Smooth muscle cell (in vitro differentiated cells): ENCODE measurements around the gene ZNF784. TPM values are rescaled to one million over a fixed set of nuclear protein-coding genes. Genes with fewer than 3 reads are reported as not detected.

Experiments used
- DNase-seq: peaks from one replicate; lab custom pipeline; 2025; ENCODE audit not compliant: unreplicated experiment; lab: John Stamatoyannopoulos, UW
- H2AFZ ChIP-seq: fragments of 200-600 bp; sonication (generic); 2 replicates; pipeline ENCODE4 v1.6.0; 2016; ENCODE audit warnings: antibody characterized with exemption, low read depth, mild to moderate bottlenecking
- H3F3A ChIP-seq: fragments of 200-600 bp; sonication (generic); 2 replicates; pipeline ENCODE4 v1.6.0; 2017; ENCODE audit warnings: antibody characterized with exemption, low read depth
- H3K27ac ChIP-seq: fragments of 200-600 bp; sonication (generic); 2 replicates; pipeline ENCODE4 v1.5.1; 2016; ENCODE audit warnings: low read depth, mild to moderate bottlenecking
- H3K27me3 ChIP-seq: fragments of 200-600 bp; sonication (generic); 2 replicates; pipeline ENCODE4 v1.6.1; 2016; ENCODE audit warnings: low read depth, mild to moderate bottlenecking
- H3K36me3 ChIP-seq: fragments of 200-600 bp; sonication (generic); 2 replicates; pipeline ENCODE4 v1.5.1; 2016; ENCODE audit warnings: low read depth
- H3K4me1 ChIP-seq: fragments of 200-600 bp; sonication (generic); 2 replicates; pipeline ENCODE4 v1.5.1; 2016; ENCODE audit warnings: low read depth
- H3K4me2 ChIP-seq: fragments of 200-600 bp; sonication (generic); 2 replicates; pipeline ENCODE4 v1.6.0; 2016; ENCODE audit warnings: mild to moderate bottlenecking
- H3K4me3 ChIP-seq: fragments of 200-600 bp; sonication (generic); 2 replicates; pipeline ENCODE4 v1.5.1; 2016; ENCODE audit warnings: mild to moderate bottlenecking
- H3K79me2 ChIP-seq: fragments of 200-600 bp; sonication (generic); 2 replicates; pipeline ENCODE4 v1.6.0; 2016; ENCODE audit warnings: low read depth, mild to moderate bottlenecking
- H3K9ac ChIP-seq: fragments of 200-600 bp; sonication (generic); 2 replicates; pipeline ENCODE4 v1.6.0; 2016; ENCODE audit warnings: low read depth
- H3K9me3 ChIP-seq: fragments of 200-600 bp; sonication (generic); replicated peaks from 2 replicates; pipeline ENCODE4 v1.5.1; 2016; ENCODE audit warnings: low read depth
- H4K20me1 ChIP-seq: fragments of 200-600 bp; sonication (generic); 2 replicates; pipeline ENCODE4 v1.6.0; 2016; ENCODE audit warnings: low read depth
- WGBS: methylation state at CpG from one replicate; pipeline ENCODE4 v1.1.7; 2016; ENCODE audit warnings: low lambda C conversion rate; 5-methylcytosine and 5-hydroxymethylcytosine counted together
- polyA plus RNA-seq: library from polyadenylated mRNA; unstranded; fragments of >200 nt; fragmentation: Nextera tagmentation; extraction: Ambion mirVana; gene quantifications from 2 replicates; pipeline ENCODE4 v1.2.1, GENCODE V29; 2016
- total RNA-seq: library from RNA; depleted of rRNA; stranded (reverse); fragments of >200 nt; gene quantifications from 2 replicates; pipeline ENCODE4 v1.2.3, GENCODE V29; 2014
- TF ChIP-seq, protein P1 (sequence below): fragments of 200-600 bp; sonication (generic); IDR thresholded peaks from 2 replicates; pipeline ENCODE4 v1.5.1; 2017; ENCODE audit warnings: borderline replicate concordance, mild to moderate bottlenecking, antibody characterized with exemption; ENCODE audit not compliant: insufficient read depth, poor library complexity, severe bottlenecking

The ZNF784 gene
- total and polyA plus RNA-seq, 2 experiments from 2014 or later = 3.1 to 7.3 TPM

DNA sequence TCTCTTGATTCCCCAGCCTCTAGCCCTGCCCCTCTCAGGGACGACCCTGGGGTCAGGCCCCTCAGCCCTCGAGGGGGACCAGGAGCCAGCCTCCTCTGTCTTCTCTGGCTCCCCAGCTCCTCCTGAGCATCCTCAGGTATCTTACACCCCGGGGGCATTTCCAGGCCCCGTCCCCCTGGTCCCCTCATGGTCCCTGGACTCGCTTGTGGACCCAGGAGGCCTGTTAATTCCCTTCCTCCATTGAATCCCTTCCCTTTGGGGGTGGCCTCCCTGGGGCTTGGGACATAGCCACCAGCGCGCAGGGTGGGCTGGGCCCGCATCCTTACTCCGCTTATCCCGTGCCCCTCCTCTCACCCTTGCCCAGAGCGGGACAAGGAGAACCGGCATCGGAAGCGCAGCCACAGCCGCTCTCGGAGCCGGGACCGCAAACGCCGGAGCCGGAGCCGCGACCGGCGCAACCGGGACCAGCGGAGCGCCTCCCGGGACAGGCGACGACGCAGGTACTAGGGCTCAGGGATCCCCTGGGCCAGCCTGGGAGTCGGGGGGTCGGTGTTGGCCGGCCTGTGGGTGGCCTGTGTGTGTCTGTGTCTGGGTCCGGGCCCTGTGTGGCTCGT lies 34.6 kb upstream of the ZNF784 start:
- TF ChIP-seq, protein P1, sequence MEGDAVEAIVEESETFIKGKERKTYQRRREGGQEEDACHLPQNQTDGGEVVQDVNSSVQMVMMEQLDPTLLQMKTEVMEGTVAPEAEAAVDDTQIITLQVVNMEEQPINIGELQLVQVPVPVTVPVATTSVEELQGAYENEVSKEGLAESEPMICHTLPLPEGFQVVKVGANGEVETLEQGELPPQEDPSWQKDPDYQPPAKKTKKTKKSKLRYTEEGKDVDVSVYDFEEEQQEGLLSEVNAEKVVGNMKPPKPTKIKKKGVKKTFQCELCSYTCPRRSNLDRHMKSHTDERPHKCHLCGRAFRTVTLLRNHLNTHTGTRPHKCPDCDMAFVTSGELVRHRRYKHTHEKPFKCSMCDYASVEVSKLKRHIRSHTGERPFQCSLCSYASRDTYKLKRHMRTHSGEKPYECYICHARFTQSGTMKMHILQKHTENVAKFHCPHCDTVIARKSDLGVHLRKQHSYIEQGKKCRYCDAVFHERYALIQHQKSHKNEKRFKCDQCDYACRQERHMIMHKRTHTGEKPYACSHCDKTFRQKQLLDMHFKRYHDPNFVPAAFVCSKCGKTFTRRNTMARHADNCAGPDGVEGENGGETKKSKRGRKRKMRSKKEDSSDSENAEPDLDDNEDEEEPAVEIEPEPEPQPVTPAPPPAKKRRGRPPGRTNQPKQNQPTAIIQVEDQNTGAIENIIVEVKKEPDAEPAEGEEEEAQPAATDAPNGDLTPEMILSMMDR = no peak
- H3K27ac ChIP-seq = no peak overlapping the region
- H3K4me3 ChIP-seq = no peak overlapping the region
- H3K4me1 ChIP-seq = peaks cover 23% of the 10 kb centered on the region
- peaks cover 6% of the 10 kb centered on the region for H3K36me3 ChIP-seq
- H3K4me2 ChIP-seq = no peak overlapping the region
- H2AFZ ChIP-seq = no peak overlapping the region
- H3K79me2 ChIP-seq = peaks cover 83% of the 10 kb centered on the region
- no peak overlapping the region for H3K9ac ChIP-seq
- no peaks in the 10 kb centered on the region for H3F3A ChIP-seq
- peaks cover 83% of the 10 kb centered on the region for H4K20me1 ChIP-seq
- H3K9me3 ChIP-seq = no peaks in the 10 kb centered on the region
- WGBS = 94% methylated on average over 36 of the region's 37 CpGs
- H3K27me3 ChIP-seq = no peaks in the 10 kb centered on the region
- no peak for DNase-seq

DNA sequence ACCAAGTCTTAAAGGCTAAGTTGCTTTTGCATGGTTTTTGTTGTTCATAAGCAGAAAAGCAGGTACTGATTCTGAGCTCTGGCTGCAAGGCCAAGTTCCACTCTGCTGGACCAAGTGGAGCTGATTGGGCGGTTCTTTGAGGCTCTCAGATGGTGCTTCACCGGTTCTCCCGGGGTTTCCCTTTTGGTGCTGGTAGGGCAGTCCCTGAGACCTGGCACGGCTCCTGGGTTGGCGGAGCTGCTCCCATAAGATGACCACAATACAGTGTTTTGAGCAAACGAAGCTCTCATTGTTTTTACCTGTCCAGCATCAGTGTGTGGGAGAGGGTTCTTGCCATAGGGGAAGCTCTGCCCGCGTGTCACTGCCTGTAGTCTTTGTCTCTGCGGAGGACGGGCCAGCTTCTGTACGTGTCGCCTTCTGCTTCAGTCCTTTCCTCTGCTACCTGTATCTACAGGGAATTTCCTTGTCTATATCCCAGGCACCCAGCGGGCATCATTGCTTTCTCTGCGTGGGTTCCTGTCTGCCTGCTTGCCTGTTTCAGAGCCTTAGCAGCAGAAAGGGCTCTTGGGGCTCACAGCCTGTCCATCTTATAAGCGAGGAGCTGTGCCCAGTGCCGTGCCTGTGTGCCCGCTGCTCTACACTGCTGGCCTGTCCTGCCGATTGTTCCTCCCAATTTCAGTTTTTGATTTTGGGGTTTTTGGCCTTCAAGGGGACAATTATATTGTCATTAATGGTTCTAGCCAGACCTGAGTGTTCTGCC lies 32.8 kb upstream of the ZNF784 start:
- no peaks in the 10 kb centered on the region for H3K36me3 ChIP-seq
- H3K4me2 ChIP-seq = peak overlapping the region; percentile 98
- no peaks in the 10 kb centered on the region for H3F3A ChIP-seq
- DNase-seq = no peak
- H3K9me3 ChIP-seq = no peaks in the 10 kb centered on the region
- H3K9ac ChIP-seq = peak overlapping the region; percentile 99
- peaks cover 65% of the 10 kb centered on the region for H4K20me1 ChIP-seq
- peak overlapping the region; percentile 86 for H3K4me3 ChIP-seq
- H3K79me2 ChIP-seq = peaks cover 66% of the 10 kb centered on the region
- TF ChIP-seq, protein P1 = no peak
- no peaks in the 10 kb centered on the region for H3K27me3 ChIP-seq
- no peak overlapping the region for H2AFZ ChIP-seq
- H3K4me1 ChIP-seq = peaks cover 23% of the 10 kb centered on the region
- H3K27ac ChIP-seq = peak overlapping the region; percentile 97
- 78% methylated on average over 18 of the region's 18 CpGs for WGBS

DNA sequence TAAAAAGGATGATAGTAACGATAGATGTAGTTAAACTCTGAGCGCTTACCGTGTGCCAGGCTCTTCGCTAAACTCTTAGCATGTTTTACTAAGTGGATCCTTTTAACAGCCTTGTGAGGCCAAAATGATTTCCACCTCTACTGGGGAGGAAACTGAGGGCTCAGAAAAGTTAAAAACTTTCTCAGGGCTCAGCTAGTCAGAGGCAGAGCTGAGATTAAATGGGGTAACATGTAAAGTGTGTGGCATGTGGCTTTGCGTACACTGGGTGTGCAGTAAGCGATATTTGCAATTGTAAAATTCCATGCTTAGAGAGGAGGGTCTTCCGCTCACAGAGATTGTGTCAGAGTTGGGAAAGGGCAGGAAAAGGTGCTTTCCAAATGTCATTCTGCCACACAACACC lies 32.2 kb upstream of the ZNF784 start:
- Histone ChIP-seq H4K20me1 (peaks cover 59% of the 10 kb centered on the region), H3K36me3 (no peaks in the 10 kb centered on the region), H3K79me2 (peaks cover 62% of the 10 kb centered on the region), H3K9ac (peak overlapping the region; percentile 99), H3K27me3 (no peaks in the 10 kb centered on the region), H3F3A (no peaks in the 10 kb centered on the region), H3K27ac (peak overlapping the region; percentile 97), H3K4me2 (peak overlapping the region; percentile 98), H2AFZ (no peak overlapping the region), H3K9me3 (no peaks in the 10 kb centered on the region), H3K4me3 (peak overlapping the region; percentile 86), H3K4me1 (peaks cover 23% of the 10 kb centered on the region)
- DNase-seq = no peak
- 75% methylated on average over 7 of the region's 7 CpGs for WGBS
- TF ChIP-seq, protein P1 = no peak
